GM12873 (cell line): ENCODE results near the gene FAM180A.
A peak's percentile ranks its signal among the peaks of the same experiment; 100 is the strongest.

ENCODE experiments used
- TF ChIP-seq, protein P1 (sequence below): IDR thresholded peaks from 2 replicates; pipeline ENCODE4 v1.5.1; 2012; ENCODE audit warnings: low read depth, mild to moderate bottlenecking, moderate library complexity, low read length, control low read depth; ENCODE audit not compliant: insufficient read depth; ENCODE audit errors: missing control alignments

FAM180A gene

DNA sequence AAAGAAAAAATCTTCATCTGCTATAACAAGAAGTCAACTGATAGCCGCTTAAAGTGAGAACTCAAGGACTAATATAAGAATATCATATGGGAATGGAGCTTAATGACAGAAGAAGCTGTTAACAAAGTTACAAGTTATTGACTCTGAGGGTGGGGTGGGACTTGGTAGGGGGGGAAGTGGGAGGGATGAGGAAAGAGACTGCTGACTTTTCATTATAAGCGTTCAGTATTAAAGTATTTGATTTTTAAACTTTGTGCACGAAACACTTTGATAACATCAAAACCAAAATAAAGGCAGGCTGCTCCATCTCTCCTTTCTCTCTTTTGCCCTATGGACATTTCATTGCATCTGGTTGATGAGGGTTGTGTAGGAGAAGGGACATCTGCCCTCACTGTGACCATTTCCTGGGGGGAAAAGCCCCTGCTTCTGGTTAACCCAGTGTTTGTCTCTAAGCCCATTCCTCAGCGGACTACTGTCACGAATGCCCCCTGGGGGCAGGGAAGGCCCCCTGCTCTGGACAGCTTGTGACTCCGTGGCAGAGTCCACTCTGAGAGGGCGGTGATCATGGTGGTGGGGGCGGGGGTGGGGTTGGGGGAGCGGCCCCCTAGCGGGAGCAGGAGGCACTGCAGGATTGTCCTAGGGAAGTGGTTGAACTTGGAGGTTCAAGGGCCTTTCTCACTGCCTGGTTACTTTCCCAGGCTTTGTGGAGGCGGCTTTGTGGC is 38.0 kb downstream of the FAM180A start:
- TF ChIP-seq, protein P1, sequence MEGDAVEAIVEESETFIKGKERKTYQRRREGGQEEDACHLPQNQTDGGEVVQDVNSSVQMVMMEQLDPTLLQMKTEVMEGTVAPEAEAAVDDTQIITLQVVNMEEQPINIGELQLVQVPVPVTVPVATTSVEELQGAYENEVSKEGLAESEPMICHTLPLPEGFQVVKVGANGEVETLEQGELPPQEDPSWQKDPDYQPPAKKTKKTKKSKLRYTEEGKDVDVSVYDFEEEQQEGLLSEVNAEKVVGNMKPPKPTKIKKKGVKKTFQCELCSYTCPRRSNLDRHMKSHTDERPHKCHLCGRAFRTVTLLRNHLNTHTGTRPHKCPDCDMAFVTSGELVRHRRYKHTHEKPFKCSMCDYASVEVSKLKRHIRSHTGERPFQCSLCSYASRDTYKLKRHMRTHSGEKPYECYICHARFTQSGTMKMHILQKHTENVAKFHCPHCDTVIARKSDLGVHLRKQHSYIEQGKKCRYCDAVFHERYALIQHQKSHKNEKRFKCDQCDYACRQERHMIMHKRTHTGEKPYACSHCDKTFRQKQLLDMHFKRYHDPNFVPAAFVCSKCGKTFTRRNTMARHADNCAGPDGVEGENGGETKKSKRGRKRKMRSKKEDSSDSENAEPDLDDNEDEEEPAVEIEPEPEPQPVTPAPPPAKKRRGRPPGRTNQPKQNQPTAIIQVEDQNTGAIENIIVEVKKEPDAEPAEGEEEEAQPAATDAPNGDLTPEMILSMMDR, result peak; percentile 73

DNA sequence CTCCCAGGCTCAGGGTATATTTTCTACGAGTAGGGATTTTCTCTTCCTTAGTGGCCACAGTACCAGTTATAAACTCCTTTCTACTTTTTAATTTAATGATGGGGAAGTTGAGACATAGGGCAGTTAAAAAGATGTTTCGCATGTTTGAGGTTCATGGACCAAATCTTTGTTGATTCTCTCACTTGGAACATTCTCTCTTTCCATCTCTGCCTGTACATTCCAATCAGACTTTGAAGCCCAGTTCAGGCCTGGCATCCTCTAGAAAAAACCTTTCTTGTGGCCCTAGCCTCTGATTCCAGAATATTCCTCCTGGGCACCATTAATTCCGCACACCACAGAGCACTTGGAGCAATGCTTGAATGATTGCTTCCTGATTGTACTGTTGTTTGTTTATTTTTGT is 39.1 kb downstream of the FAM180A start:
- TF ChIP-seq, protein P1, result no peak

DNA sequence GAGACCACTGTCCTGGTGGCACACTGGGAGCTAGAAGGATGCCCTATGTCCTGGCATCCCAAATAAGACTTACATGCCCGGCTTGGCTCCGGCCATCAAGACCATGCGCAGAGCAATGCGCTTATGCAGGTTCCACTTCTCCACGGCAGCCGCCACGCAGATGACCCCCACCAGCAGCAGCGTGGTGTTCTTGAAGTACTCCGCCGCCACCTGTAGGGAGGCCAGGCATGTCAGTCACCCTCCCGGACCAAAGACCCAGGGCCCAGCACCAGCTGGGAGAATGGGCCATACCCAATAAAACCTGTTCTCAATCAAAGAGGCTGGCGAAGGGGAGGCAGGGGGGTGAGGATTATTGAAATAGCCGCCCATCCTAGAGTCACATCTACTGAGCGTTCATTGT is 40.6 kb downstream of the FAM180A start:
- TF ChIP-seq, protein P1, result no peak

DNA sequence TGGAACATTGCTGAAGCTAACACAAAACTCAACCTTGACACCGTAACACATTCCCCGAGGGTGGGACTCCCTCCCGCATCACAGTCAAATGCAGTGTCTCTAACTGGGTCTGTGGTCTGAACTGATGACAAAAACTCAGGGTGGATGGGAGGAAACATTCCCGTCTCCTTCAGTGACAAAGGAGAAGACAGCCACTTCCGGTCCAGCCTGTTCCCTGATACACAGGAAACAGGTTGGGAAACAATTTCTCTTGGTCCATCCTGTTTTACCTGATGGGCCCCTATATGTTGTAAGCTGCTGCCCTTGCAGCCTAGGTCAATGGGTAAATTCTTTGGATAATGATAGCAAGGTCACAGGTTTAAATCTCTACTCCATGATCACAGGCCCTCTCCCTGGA is 41.0 kb downstream of the FAM180A start:
- TF ChIP-seq, protein P1, result no peak

DNA sequence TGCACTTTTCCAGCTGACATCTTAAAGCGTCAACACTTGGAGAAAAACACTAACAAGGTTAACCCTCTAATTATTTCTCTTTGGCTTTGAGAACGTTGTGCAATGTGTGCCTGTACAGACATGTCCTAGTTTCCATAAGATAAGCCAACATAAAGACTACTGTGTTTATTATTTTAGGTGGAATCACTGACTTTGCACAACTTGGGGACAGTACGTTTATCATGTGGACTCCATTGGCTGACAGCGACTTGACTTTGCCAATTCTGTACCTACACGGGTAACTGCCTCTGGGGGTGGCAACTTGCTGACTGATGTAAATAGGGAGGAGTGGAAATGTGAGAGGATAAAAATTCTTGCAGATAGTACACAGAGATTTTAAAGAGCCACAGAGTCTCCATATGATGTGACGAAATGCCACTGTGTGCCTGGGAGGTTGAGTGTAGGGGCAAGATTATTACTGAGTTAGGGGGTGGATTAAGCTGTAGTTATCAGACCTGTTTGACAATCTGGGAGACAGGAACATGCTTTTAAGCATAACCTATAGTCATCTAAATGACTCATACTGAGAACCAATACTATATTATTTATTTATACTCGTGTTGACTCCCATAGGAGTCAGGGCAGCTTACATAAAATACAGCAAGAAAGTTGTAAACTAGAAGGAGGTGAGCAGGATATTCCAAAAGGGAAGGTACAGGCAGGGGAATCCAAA is 41.6 kb downstream of the FAM180A start:
- TF ChIP-seq, protein P1, result no peak

DNA sequence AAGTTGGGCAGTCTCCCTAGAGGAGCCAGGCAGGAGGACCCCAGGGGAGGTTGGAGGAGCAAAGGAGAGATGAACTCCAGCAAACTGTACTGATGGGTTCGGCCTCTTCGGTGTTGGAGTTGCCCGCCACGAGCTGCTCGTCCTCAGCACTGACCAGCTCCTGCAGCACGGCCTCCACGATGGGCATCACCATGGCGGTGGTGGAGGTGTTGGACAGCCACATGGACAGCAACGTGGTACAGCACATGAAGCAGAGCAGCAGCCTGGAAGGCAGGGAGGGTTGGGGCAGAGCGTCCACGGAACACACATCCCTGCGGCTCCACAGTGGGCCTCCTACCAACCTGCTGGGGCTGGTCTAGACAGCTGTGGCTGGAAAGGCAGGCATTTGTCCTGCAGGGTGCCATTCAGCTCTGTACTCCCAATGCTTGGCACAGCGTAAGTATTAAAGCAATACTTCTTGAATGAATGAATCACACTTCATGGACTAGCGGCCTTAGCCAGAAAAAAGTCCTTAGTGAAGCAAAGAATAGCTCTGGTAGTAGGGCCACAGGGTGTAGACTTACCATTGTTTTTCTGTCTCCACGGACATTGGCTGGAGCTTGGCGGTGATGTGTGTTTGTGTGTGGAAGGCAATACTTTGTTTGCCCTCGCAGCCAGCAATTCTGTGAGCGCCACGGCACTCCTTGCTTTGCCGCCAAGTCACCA is 42.4 kb downstream of the FAM180A start:
- TF ChIP-seq, protein P1, result no peak

DNA sequence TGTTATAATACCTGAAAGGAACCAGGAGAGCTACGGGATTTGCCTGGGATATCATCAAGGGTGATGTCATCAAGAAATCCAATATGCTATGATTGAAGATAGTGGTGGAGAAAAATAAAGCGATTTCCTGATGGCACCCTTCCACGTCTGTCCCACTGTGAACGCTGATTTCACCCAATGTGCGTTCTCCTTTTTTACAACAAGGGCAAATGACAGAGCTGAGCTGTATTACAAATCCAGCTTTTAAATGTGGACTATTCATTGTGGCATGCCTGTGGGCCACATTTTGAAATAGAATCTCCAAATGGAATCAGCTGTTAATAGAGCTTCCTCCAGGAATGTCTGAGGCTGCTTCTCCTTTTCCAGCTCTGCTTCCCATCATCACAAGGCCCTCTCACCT is 43.9 kb downstream of the FAM180A start:
- TF ChIP-seq, protein P1, result no peak
